Stimulated activated naive CD4-positive, alpha-beta T cell (primary cell): ENCODE results near the gene SAMSN1.
"Not testable (repeated sequence)": the region's sequence is repeated elsewhere in the genome, so short reads cannot be mapped to it uniquely, and the experiment has no call there.

ENCODE experiments used
- DNase-seq, 6 experiments: peaks; one replicate each; lab custom pipeline; 2025; lab: John Stamatoyannopoulos, UW

Gene SAMSN1

DNA sequence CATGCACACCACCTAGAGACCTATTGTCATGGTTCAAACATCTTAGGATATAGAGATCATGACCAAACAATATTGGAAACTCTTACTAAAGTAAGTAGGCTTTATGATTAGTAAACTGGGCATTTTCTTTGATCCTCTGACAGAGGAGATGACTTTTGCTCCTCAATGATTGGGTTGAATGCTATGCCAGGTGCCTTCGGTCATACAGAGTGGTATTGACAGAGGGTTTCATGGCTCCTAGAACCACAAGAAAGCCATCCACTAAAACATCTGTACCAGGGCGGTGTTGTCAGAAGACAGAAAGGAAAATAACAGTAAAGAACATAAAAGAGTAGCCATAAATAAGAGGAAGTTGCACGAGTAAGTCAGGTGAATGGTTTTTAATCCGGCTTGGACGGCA lies 20.8 kb upstream of the SAMSN1 start:
- DNase-seq, result no peak

DNA sequence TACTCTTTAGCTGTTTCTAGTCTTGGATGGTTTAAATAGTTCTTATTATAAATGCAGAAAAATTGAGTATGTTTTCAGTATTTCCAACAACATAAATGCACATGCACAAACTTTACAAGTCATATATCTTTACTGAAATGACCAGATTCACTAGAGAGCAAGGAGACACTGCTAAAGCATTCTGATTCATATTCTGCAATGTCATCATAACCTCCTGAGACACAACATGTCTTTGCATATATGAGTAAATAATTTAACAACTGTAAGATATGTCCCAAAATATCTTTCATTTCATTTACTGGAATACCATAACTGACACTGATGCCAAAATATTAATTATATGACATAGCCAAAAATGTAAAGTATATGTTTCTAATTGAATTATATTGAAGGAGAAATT lies 16.8 kb upstream of the SAMSN1 start:
- no peak for DNase-seq

DNA sequence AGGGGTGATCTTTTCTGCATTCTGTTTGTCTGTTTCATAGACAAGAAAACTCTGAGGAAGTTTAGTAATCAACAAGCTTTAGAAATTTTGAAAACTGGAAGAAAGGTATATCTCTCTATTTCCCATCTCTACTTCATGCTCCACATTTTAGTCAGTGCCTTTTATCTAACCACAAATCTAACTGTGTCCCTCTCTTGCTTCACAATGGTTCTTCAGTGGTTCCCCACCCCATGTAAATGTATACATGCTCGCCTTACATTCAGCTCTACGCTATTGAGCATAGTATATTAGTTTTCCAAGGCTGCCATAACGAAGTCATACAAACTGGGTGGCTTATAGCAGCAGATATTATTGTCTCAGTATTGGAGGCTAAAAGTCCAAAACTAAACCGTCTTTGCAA lies 14.4 kb upstream of the SAMSN1 start:
- no peak for DNase-seq

DNA sequence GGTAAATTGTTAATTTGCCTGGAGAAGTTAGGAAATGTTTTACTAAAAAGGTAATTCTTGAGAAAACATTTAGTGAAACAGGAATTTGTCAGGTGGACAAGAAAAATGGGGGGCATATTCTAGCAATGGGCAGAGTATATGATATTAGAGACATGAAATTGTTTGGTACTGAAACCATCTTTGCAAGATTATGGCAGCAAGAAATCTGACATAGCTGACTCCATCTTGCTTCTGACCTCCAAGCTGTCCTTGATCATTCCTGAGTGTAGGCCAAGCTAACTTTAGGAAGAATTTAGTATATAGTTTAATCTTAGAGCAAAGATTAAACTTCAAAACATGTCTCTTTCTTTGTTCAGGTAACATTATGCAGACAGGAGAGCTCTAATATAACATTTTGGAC lies 14.0 kb upstream of the SAMSN1 start:
- no peak for DNase-seq

DNA sequence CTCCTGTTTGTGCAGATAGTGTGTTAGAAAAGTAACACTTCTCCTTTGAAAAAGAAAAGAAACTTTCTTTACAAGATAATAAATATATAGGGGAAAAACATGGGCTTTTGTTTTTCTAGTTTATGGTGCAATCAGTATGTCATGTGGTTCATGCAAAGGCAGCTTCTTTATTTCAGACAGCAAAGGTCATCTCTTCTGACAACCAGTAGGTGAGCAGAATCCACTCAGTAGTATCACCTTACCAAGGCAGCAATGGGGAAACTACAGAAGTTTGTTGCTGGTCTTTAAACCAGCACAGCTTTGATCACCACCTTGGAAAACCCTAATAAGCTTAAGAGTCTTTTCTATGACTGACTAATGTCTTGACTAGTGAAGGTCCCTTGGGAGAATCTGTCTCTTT lies 13.0 kb upstream of the SAMSN1 start:
- no peak for DNase-seq

DNA sequence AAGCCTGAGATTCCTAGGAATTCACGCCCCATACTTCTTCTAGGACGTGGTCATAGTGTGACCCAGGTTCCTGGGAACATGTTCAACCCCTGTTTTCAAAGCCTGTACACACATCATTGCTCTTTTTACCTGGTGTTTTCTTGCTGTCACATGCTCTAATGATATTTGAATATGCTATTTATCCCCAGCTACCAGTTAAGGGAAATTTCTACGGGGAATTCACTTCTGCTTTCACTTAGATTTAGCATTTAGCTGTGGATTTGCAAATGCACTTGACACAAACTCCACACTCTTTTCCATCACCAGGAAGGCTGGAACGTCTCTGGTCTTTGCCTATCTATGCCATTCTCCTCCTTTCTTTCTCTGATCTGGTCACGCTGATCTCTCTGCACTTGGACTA lies 11.3 kb upstream of the SAMSN1 start:
- no peak for DNase-seq

DNA sequence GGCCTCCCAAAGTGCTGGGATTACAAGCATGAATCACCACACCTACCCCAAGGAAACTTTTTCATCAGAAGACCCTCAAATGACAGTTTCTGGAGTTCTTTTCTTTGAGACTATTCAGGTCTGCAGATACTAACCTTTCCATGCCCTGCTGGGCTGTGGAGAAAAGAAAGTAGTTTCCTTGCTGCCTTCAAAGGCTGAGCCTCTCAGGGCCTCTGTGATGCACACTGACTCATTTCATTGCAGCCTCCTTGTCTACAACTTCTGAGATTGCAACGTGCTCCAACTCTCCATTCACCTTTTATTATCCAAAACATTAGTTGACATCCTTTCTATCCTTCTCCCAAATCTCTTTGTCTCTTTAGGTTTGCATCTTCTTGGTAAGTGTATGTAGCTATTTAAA lies 8.8 kb upstream of the SAMSN1 start:
- DNase-seq, result no peak

DNA sequence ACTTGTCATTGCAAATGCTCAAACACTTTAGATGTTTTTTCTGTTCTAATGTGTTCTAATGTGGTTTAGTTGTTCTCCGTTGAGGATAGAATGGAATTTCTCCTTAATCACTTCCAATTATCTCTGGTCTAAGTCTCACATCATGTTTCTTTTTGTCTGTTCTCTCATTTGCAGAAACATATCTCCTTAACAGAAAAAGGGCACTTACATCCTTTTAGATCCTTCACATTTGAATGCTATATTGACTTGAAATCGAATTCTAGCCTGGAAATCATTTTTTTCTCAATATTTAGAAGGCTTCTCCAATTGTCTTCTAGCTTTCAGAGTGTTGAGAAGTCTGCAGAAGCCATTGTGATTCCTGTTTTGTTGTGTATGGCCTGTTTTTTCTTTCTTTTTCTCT lies 7.3 kb upstream of the SAMSN1 start:
- no peak for DNase-seq

DNA sequence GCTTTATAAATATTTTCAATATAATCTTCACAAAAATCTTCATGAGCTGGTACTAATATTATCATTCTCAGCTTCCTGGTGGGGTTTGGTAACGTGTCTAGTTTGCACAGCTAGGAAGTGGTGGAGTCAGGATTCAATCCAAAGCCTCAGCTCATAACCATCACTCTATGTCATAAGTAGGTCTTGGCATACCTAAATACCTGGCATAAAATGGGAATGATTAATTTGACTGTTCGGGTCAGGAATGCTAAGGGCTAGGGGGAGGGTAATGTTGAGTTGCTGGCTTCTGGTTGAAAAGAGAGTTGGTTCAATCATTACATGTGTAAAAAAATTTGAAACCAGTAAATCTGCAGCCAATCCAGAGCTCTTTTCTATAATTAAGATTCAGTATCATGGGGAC lies 5.6 kb upstream of the SAMSN1 start:
- no peak for DNase-seq

DNA sequence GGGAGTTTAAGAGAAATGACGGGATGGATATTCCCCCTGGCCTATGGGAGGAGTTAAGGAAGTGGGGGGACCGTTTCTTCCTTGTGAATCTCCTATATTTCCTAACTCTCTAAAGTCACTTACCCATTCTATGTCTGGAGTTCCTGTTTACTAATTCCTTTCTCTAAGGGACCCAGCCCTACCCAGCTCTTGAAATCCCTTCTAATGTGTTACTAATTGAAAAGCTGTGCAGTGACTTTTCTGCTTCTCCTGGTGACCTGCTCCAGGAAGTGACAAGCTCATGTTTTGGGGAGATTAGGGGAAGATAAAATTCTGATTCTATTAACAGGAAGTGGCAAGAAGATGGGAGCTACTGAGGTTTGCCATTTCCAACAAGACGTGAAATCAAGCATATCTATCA lies 4.0 kb upstream of the SAMSN1 start:
- peak in 3 of 6 experiments; percentile 5 to 13 (median 6) for DNase-seq

DNA sequence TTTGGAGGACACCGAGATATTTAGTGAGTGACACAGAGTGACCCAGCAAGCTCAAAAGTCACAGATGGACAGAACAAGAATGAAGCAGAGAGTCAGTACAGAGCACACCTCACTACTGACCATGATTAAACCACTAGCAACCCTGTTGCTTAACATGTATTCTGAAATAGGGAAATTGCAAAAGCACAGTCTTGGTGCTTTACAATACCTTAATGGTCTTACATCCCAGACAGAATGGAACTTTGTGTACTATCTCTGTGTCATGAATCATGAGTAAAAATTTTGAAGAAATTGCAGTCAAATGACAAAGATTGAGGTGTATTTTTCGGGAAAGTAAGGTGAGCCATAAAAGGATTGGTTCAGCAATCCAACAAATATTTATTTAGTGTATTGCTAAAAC lies 2.7 kb upstream of the SAMSN1 start:
- DNase-seq, result no peak

DNA sequence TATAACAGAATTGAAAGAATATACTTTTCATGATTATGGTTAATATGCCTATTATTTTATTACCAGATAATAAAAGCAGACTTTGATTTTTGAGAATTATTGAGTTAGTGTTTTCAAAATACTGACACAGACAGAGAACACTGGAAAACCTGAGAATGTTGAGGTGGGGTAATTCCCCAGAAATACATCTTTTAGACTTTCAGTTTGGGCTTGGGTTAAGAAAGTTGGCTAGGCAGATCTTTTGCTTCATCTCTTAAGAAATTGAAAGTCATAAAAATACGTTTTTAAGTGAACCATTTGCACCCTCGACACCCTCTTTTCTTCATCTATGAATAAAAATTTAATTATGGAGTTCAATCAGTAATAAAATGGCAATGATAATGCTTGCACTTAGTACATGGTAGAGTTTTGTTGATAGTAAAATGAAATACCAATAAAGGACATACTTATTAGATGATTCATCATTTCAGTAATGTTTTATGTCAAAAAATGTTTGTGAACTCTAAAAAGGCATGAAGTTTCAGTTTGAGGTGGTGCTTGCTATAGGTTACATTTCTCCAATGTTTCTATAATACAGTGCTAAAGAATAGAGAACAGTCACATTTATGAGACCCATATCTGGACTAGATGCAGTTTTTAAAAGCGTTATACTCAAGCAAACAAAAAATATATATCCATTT lies 1.9 kb upstream of the SAMSN1 start:
- DNase-seq, result no peak

DNA sequence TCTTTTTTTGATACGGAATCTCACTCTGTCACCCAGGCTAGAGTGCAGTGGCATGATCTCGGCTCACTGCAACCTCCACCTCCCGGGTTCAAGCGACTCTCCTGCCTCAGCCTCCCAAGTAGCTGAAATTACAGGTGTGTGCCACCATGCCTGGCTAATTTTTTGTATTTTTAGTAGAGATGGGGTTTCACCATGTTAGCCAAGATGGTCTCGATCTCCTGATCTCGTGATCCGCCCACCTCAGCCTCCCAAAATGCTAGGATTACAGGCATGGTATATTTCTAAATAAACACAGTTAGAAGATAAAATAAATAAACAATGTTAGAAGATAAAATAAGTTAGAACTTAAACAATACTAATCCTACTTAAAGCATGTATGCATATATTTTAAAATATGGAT lies 604 bp upstream of the SAMSN1 start:
- not testable (repeated sequence) for DNase-seq

DNA sequence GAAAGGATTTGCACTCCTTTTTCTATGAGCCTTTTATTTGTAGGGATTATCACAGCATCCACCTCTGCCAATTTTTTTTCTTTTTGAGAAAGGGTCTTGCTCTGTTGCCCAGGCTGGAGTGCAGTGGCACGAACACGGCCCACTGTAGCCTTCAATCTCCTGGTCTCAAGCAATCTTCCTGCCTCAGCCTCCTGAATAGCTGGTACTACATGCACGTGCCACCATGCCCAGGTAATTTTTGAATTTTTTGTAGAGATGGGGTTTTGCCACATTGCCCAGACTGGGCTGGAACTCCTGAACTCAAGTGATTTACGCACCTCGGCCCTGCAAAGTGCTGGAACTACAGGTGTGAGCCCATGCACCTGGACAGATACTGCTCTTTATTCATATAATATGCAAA lies 2.1 kb downstream of the SAMSN1 start:
- no peak for DNase-seq

DNA sequence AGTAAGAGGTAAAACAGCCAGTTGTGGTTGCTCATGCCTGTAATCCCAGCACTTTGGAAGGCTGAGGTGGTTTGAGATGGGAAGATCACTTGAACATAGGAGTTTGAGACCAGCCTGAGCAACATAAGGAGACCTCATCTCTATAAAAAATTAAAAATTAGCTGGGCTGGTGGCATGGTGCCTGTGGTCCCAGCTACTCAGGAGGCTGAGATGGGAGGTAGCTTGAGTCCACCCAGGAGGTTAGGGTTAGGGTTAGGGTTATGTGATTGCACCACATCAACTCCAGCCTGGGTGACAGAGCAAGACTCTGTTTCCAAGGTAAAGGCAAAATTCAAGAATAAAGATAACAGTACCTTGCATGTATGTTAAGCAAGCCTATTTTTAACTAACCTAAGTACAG lies 3.5 kb downstream of the SAMSN1 start:
- no peak for DNase-seq

DNA sequence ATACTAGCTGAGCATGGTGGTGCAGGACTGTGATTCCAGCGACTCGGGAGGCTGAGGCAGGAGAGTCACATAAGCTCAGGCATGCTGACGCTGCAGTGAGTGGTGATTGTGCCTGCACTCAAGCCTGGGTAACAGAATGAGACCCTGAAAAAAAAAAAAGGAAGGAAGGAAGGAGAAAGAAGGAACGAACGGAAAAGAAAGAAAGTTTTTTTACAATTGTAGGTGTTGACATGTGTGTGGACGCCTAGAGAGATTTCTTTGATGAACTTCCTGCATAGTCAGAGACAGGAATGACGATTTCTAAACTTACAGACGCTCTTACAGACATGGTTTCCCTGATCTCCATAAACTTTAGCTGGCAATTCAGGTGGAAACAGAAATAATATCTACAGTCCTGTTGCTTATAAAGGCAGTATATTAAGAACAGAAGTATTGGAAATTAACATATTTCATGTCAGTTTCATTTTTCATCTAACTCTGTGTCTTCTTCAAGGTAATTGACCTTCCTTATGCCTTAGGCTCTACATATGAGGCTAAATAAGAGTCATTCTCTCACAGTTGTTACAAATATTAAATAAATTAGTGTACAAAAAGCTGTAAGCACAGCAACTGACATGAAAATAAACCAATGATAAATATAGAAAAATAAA lies 4.1 kb downstream of the SAMSN1 start:
- DNase-seq, result peak in 4 of 6 experiments; percentile 3 to 59 (median 35)

DNA sequence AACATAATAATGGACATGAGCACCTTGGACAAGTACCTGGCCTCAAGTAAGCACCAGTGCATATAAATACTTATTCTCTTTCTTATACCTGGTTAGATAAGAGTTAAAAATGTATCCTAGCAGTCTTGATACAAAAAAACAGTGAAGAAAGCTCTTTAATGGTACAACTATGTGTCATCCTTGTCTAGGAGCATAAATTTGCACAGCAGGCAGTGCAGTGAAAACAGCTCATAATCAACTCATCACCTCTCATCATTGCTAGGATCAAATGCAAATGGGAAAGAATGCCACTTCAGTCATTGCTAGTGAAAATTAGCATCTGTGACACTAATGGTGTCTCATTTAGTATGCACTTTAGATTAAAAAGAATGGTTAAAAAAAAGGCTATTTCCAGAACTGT lies 7.6 kb downstream of the SAMSN1 start:
- no peak for DNase-seq

DNA sequence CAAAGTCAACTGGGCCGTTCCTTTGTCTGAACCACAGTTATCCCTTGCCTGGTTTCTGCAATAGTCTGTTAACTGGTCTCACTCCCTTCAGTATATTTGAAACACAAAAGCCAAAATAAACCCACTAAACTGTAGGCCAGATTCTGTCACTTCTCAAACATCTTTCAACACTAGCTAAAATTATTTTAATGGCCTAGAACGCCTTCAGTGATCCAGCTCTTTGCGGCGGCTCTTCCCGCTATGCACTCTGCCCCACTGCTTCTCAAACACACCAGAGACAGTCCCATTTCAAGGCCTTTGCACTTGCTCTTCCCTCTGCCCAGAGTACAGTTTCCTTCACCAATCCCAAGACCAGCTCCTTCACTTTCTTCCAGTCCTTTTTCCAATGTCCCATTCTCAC lies 9.2 kb downstream of the SAMSN1 start:
- DNase-seq, result no peak

DNA sequence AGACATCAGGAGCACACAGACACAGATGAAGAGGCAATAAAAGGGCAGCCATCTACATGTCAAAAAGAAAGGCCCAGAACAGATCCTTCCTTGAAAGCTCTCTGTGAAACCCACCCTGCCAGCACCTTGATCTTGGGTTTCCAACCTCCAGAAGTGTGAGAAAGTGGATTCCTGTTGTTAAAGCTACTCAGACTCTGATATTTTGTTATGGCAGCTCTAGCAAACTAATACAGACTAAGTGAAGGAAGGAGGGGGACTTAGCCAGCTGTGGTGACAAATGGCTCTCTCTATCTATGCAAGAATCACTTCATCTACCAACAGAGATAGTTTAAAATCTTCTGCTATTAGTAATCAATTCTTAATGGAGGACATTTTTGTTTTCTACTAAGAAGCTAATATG lies 10.4 kb downstream of the SAMSN1 start:
- DNase-seq, result no peak

DNA sequence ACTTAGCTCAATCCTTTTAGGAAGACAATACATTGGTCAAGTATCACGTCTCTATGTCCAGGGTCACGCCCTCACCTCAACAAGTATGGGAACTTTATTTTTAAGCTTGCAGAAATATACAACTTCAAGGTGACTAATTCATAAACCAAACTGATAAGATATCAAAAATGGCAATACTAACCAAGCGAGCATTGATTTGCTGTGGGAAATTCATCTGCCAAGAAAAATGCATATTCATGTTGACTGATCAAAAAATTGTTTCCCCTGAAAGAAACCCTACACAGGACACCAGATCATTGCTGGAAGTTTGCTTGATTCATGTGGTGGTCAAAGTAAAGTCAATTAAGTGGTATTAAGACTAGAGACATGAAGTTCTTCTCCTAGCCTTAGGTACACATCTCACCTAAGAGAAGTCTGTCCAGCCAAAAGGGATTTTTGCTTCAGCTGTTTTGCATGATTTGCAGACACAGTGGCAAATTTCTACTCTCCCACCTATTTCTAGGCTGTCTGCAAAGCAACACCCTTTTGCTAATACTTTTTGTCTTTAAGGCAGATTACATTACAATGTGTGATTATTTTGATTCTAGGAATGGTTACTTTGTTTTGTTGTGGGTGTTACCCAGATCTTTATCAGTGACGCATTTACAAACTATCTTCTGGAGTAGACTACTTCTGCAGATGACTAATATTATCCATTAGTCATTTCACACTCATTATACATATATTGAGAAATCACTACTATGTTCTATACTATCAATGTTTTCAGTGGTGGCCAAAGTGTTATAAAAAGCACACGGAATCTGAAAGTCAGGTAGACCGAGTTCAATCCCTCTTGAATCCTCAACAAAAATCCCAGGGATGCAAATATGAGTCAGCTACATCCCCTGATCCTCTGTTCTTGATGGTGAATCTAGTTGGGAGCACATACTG lies 12.4 kb downstream of the SAMSN1 start:
- no peak for DNase-seq

DNA sequence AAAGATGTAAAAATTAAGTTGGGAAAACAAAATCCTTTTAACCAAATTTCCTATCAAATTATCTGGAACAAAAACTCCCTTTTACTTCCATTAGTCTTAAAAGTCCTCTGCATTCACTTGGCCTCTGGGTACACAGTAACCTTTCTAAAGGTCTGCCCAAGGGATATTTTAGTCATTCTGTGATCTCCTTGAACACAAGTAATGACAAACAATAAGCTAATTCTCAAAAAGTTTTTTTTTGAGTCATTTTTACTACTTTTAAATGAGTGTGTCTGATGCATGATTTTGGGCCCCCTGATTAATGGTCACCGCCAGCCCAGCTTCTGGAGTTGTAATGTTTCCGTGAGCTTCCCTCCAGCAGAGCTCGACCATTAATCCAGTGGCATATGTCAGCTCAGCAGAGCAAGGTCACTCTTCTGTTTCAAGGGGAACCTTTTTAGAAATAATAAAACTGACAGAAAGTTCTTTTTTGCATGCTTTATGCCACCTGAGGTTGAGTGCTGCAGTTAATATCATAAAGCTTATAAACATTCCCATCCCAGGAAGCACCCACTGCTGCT lies 14.3 kb downstream of the SAMSN1 start:
- no peak for DNase-seq

DNA sequence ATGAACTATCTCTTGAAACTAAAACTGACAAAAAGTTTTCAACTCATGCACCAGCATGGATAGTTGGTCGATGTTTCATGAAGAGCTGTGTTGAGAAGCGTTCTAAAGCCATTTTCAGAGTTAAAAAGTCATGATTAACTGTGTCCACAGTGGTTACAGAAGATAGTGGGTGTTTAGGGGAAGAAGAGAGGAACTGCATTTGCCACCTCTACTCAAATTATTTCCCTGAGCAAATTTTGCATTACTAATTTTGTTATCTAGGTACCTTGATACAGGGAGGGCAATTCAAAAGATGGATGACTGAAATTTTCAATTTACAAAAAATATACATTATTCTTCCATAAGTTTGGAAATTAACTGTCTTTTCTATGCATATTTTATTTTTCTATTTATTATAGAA lies 15.5 kb downstream of the SAMSN1 start:
- DNase-seq, result no peak

DNA sequence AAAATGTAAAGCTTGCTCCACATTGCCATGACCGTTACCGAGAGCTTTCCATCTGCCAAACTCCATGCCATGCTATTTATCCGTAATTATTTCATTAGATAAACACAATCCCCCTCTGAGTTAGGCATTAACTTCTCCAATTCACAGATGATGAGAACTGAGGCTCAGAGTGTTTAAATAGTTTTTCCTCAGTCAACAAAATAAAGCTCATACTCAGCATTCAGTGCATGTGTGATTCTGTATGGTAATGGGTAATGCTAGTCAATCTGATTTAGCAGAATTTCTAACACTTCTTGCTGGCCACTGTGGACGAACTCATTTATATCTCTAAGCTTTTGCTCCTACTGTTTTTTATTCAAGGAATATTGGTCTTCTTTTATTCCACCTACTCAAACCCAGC lies 17.3 kb downstream of the SAMSN1 start:
- no peak for DNase-seq
